HUES6 (cell line): ENCODE measurements around the gene SMIM11.
"Not testable (repeated sequence)": the region's sequence is repeated elsewhere in the genome, so short reads cannot be mapped to it uniquely, and the experiment has no call there.

ENCODE experiments used
- H3K27ac ChIP-seq: 2 replicates; pipeline ENCODE4 v1.7.0; 2013; ENCODE audit warnings: low read depth, mild to moderate bottlenecking, low read length, inconsistent platforms
- H3K27me3 ChIP-seq: 2 replicates; pipeline ENCODE4 v1.6.1; 2013; ENCODE audit warnings: low read length; ENCODE audit not compliant: control insufficient read depth, insufficient read depth
- H3K36me3 ChIP-seq: 2 replicates; pipeline ENCODE4 v1.6.1; 2013; ENCODE audit warnings: low read length; ENCODE audit not compliant: control insufficient read depth, insufficient read depth
- H3K4me1 ChIP-seq: 2 replicates; pipeline ENCODE4 v1.6.1; 2013; ENCODE audit warnings: low read length; ENCODE audit not compliant: control insufficient read depth, insufficient read depth
- H3K4me3 ChIP-seq: 2 replicates; pipeline ENCODE4 v1.5.1; 2013; ENCODE audit warnings: low read depth, low read length
- H3K9ac ChIP-seq: one replicate; pipeline ENCODE4 v1.6.1; 2013; ENCODE audit warnings: mild to moderate bottlenecking, low read length
- H3K9me3 ChIP-seq: 2 replicates; pipeline ENCODE4 v1.6.1; 2013; ENCODE audit warnings: low read depth, low read length; ENCODE audit not compliant: control insufficient read depth, insufficient read depth

The SMIM11 gene, protein sequence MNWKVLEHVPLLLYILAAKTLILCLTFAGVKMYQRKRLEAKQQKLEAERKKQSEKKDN

DNA sequence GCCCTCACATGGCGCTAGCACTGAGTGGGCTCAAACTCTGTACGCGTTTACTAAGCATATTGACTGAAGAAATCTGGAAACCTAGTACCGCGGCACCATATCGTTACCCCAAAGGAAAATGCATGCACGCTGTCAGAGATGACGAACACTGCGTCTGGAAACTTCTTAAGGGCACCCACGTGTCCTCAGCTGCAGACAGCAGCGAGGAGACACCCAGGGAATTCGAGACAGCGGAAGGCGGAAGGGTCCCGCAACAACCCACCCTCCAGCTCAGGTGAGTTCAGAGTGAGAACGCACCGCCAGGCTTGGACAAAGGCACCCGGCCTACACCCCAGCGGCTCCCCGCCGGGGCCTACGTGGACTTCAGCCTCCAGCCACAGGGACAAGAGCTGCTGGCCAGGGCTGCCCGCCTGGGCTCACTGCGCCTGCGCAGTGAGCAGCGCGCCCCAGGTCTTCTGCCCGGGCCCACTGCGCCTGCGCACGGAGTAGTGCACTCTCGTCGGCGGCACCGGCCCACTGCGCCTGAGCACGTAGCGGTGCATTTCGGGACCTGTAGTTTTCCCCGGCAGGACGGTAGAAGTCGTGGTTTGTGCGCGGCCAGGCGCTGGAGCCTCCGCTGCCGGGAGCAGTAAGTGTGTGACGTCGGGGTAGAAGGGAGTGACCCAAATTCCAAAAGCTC is at the start of gene SMIM11:
Gene SMIM11, plus strand, starts transcription at position 568 of the 679 bp plus-strand sequence. CDS start 3,998 bp downstream, outside the sequence.
- H3K4me3 ChIP-seq, H3K4me1 ChIP-seq, H3K9ac ChIP-seq, H3K36me3 ChIP-seq, H3K27ac ChIP-seq, H3K27me3 ChIP-seq, H3K9me3 ChIP-seq: not testable (repeated sequence)

DNA sequence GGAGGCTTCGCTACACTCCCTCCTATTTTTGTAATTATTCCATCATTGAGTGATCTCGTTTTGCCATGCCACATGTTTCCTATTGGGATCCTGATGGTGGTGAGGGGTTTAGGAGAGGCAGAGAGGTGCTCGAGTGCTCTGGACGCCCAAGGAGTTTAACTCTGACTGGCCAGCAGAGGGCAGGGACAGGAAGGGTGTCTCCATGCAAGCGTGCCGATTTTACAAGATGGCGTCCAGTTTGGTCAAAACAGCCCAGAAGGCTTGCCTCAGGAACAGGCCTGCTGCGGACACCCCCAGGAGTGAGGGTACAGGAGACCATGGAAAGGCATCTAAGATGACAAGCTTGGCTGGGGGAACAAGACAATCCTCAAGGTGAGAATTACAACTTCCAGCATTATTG is 45.3 kb upstream of the SMIM11 start:
- Histone ChIP-seq H3K4me1 (no peaks in the 10 kb centered on the region; the same call in 1 of the 2 replicates), H3K27me3 (no peaks in the 10 kb centered on the region), H3K27ac (no peak overlapping the region), H3K36me3 (no peaks in the 10 kb centered on the region), H3K9ac (no peak overlapping the region), H3K4me3 (no peak overlapping the region), H3K9me3 (peaks cover 9% of the 10 kb centered on the region; the same call in 1 of the 2 replicates)

DNA sequence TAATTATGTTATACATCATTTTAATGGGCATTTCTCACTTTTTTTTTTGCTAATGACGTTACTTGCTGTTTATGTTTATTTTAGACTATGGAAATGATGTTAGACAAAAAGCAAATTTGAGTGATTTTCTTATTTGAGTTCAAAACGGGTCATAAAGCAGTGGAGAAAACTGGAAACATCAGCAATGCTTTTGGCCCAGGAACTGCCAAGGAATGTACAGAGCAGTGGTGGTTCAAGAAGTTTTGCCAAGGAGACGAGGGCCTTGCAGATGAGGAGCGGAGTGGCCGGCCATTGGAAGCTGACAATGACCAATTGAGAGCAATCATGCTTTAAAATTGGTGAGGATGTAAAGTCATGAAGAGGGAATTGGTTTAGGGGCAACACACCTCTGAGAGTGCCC is 43.6 kb upstream of the SMIM11 start:
- Histone ChIP-seq H3K27ac (no peak overlapping the region), H3K4me1 (no peaks in the 10 kb centered on the region; the same call in 1 of the 2 replicates), H3K27me3 (no peaks in the 10 kb centered on the region), H3K4me3 (no peak overlapping the region), H3K36me3 (no peaks in the 10 kb centered on the region), H3K9ac (no peak overlapping the region), H3K9me3 (peaks cover 9% of the 10 kb centered on the region; the same call in 1 of the 2 replicates)

DNA sequence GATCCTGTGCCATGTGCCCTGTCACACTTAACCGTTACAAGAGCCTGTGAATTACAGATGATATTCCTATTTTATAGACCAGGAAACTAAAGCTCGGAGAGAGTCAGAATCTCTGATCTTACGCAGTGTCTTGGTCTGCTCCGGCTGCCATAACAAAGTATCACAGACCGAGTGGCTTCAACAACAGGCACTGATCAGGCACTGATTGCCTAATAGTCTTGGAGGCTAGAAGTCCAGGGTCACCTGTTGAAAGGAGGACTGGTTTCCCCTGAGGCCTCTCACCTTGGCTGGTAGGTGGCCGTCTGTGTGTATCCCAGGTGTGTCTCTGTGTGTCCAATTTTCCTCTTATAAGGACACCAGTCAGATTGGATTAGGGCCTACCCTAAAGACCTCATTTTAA is 43.0 kb upstream of the SMIM11 start:
- Histone ChIP-seq H3K27ac (no peak overlapping the region), H3K4me1 (no peaks in the 10 kb centered on the region; the same call in 1 of the 2 replicates)

DNA sequence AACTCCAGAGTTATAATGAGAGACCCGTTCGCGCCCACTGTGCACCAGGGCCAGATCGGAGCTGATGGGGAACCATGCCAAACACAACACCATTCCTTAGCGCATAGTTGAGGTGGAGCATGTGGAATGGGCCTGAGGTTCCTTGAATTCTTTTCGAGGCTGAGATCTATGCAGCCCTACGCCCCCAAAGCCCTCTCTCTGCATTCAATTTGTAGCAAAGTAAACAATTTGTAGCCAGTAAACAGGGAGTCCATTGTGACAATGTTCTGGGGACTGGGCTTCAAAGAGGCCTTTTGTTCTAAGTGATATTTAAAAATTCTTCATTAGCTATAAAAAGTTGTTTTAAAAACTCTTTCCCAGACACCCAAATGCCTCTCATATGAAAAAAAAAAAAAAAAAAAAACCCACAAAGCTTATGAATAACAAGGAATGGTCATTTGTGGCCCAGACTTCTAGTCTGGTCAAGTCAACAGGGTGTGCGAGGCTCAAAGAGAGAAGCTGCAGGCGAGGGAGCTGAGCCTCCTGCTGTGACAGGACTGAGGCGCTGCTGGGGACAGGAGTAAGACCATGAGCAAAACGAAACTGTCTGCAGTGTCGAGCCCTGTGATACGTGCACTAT is 42.1 kb upstream of the SMIM11 start:
- H3K4me3 ChIP-seq, result no peak overlapping the region
- peaks cover 9% of the 10 kb centered on the region; the same call in 1 of the 2 replicates for H3K9me3 ChIP-seq
- no peaks in the 10 kb centered on the region; the same call in 1 of the 2 replicates for H3K4me1 ChIP-seq

More for the DNA sequence above, 43.0 kb upstream of the SMIM11 start:
- no peaks in the 10 kb centered on the region for H3K27me3 ChIP-seq
- H3K36me3 ChIP-seq, result no peaks in the 10 kb centered on the region
- H3K9me3 ChIP-seq, result peaks cover 9% of the 10 kb centered on the region; the same call in 1 of the 2 replicates
- no peak overlapping the region for H3K9ac ChIP-seq
- no peak overlapping the region for H3K4me3 ChIP-seq

DNA sequence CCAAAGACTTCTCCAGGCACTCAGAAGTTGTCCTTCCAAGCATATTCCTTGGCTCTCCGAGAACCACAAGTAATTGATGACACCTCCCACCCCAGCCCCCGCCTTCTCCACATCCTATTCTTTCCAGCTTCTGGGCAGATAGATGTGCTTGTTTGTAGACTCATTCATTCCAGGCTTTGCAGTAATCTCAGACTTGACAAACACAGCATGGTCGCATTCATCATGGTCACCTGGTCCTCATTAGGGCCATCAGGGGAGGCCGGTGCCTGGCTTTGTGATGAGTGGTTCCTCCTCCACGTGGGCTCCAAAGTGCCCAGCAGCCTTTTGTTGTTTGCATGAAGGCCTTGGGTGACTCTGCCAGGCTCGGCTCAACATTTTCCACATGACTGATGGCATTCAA is 40.0 kb upstream of the SMIM11 start:
- Histone ChIP-seq H3K36me3 (no peaks in the 10 kb centered on the region), H3K9ac (no peak overlapping the region), H3K4me1 (no peaks in the 10 kb centered on the region; the same call in 1 of the 2 replicates), H3K27me3 (no peaks in the 10 kb centered on the region), H3K27ac (no peak overlapping the region), H3K9me3 (no peaks in the 10 kb centered on the region), H3K4me3 (no peak overlapping the region)

More for the DNA sequence above, 42.1 kb upstream of the SMIM11 start:
- Histone ChIP-seq H3K27ac (no peak overlapping the region), H3K9ac (no peak overlapping the region), H3K27me3 (no peaks in the 10 kb centered on the region), H3K36me3 (no peaks in the 10 kb centered on the region)

DNA sequence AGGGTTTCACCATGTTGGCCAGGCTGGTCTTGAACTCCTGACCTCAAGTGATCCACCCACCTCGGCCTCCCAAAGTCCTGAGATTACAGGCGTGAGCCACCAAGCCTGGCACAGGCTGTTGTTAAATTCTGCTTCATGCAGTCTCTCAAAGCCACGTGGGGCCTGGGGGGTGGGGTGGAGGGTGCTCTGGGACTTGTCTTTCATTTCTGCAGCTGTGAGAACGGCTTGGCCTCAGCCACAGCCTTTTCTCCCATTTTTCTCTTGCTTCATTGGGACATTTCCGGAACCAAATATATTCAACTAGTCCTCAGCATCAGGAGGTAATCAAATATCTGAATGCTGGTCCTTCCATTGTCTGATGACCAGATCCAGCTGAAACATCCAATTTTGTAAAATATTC is 39.1 kb upstream of the SMIM11 start:
- H3K9me3 ChIP-seq, result no peaks in the 10 kb centered on the region

DNA sequence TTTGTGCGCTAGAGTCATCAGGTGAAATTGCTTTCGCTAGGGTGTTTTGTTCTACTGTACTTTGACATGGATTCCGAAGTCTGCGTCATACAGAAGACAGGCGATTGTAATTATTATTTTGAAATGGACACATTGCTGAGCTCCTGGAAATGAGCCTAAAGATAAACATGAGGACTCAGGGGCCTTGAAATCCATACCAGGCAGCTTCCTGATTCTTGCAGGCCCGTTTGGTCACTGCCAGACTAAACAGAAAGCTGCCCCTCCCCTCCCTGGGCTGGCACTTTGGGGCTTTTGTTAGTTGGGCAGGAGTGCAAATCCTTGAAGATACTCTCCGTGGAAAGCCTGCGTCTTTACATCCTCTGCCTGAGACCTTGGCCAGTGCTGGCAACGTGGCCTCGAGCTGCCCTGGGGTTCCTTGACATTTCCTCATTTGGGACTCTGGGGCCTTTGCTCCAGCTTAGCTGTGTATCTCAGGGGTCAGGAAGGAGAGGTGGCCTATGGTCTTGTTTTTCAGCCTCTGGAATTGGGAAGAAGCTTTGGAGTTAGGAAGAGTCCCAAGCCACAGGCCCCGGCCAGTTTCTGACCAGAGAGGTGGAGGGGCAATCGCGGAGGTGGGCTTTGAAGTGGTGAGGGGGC is 38.4 kb upstream of the SMIM11 start:
- Histone ChIP-seq H3K4me3 (no peak overlapping the region), H3K27me3 (no peaks in the 10 kb centered on the region), H3K9me3 (no peaks in the 10 kb centered on the region), H3K4me1 (no peaks in the 10 kb centered on the region; the same call in 1 of the 2 replicates), H3K9ac (no peak overlapping the region), H3K36me3 (no peaks in the 10 kb centered on the region), H3K27ac (no peak overlapping the region)

More for the DNA sequence above, 39.1 kb upstream of the SMIM11 start:
- Histone ChIP-seq H3K36me3 (no peaks in the 10 kb centered on the region), H3K9ac (no peak overlapping the region), H3K27ac (no peak overlapping the region), H3K4me1 (no peaks in the 10 kb centered on the region; the same call in 1 of the 2 replicates), H3K27me3 (no peaks in the 10 kb centered on the region), H3K4me3 (no peak overlapping the region)

DNA sequence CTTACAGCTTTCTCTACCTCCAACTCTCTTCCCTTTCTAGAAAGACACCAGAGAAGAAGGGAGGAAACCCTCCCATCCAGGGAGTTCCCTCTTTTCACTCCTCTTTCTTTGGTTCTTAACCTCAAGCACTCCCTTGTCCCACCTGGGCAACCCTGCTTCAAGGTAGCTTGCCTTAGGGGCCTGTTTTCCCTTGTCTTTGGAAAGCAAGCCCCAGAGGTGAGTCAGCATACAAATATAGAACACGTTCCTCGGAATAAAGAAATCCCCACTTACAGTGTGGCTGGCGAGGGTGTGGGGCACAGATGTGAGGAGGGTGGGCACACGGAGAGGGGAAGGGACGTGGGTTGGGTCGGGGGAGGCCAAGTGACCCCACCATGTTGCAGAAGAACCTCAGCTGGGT is 37.6 kb upstream of the SMIM11 start:
- H3K27me3 ChIP-seq, result no peaks in the 10 kb centered on the region
- H3K9ac ChIP-seq, result no peak overlapping the region
- H3K4me3 ChIP-seq, result no peak overlapping the region
- no peaks in the 10 kb centered on the region for H3K9me3 ChIP-seq
- no peak overlapping the region for H3K27ac ChIP-seq
- no peaks in the 10 kb centered on the region; the same call in 1 of the 2 replicates for H3K4me1 ChIP-seq
- H3K36me3 ChIP-seq, result no peaks in the 10 kb centered on the region

DNA sequence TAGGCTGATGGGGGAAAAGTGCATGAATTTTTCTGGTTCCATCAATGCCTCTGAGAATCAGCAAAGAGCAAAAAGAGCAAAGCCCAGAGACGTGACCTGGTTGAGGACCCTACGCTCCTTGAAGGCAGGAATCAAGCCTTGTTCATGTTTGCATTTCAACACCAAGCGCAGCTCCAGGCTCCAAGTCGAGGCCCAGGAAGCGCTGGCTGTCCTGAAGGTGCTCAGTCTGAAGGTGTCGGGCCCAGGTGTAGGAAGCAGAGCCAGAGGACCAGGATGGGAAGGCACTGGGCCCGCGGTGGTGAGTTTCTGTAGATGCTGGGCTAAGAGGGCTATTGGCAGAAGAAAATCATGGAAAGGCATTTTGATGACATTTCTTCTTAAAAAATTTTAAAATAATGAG is 37.1 kb upstream of the SMIM11 start:
- H3K27ac ChIP-seq, result no peak overlapping the region

DNA sequence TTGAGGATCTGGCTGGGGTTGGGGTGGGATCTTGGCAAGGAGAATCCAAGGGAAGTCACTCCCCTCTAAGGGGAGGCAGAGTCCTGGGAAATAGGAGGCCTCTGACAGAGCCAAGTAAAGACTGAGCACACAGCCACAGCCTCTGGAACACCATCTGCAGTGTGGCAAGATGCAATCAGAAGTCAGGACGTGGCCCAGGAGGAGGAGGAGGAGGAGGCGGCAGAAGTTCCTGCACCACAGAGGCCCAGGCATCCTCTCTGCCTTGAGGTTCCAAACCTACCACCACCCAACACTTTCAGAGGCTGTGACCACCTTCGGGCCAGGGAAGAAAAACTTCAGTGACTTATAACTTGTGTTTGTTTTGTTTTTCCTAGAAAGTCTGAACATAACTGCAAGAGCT is 35.2 kb upstream of the SMIM11 start:
- H3K4me3 ChIP-seq, result no peak overlapping the region
- no peaks in the 10 kb centered on the region for H3K27me3 ChIP-seq
- no peak overlapping the region for H3K27ac ChIP-seq
- no peaks in the 10 kb centered on the region for H3K9me3 ChIP-seq
- H3K9ac ChIP-seq, result no peak overlapping the region
- H3K36me3 ChIP-seq, result no peaks in the 10 kb centered on the region
- no peaks in the 10 kb centered on the region for H3K4me1 ChIP-seq

More for the DNA sequence above, 37.1 kb upstream of the SMIM11 start:
- Histone ChIP-seq H3K9me3 (no peaks in the 10 kb centered on the region), H3K9ac (no peak overlapping the region), H3K36me3 (no peaks in the 10 kb centered on the region), H3K4me1 (no peaks in the 10 kb centered on the region; the same call in 1 of the 2 replicates), H3K4me3 (no peak overlapping the region), H3K27me3 (no peaks in the 10 kb centered on the region)
